HG03575 (cell line): ENCODE data around the gene VAMP3.
"Not testable (repeated sequence)": the region's sequence is repeated elsewhere in the genome, so short reads cannot be mapped to it uniquely, and the experiment has no call there.

ENCODE experiments used
- ATAC-seq: cut with Tn5 transposase; IDR thresholded peaks from one replicate; pipeline ENCODE4 v1.9.1; 2021; ENCODE audit not compliant: unreplicated experiment, insufficient number of reproducible peaks, low FRiP score; ENCODE audit errors: extremely low read depth

Gene VAMP3

GRCh38 chr1:7760245-7760644 lies 10.9 kb upstream of the VAMP3 start:
- no peak for ATAC-seq

- ATAC-seq: no peak
Measured at GRCh38 chr1:7761103-7761502, 10.0 kb upstream of the VAMP3 start.

DNA sequence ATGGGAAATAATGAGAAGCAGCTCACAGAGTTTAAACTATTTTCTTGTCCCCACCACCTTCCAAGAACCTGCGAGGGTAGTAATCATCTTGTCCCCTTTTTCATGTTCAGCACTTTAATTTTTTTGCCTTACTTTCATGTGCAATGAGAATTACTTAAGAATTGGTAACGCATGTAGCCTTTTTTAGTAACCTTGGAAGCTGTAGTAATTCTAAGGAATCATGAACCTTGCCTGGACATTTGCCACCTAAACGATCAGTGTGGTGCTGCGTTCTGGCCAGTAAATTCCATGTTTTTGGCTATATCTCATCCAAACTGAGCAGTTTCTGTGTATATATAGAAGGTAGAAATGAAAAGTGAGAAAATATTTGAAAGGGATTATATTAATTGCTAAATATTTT lies 3.9 kb upstream of the VAMP3 start:
- ATAC-seq: no peak

GRCh38 chr1:7768583-7768982 lies 2.5 kb upstream of the VAMP3 start:
- no peak for ATAC-seq

DNA sequence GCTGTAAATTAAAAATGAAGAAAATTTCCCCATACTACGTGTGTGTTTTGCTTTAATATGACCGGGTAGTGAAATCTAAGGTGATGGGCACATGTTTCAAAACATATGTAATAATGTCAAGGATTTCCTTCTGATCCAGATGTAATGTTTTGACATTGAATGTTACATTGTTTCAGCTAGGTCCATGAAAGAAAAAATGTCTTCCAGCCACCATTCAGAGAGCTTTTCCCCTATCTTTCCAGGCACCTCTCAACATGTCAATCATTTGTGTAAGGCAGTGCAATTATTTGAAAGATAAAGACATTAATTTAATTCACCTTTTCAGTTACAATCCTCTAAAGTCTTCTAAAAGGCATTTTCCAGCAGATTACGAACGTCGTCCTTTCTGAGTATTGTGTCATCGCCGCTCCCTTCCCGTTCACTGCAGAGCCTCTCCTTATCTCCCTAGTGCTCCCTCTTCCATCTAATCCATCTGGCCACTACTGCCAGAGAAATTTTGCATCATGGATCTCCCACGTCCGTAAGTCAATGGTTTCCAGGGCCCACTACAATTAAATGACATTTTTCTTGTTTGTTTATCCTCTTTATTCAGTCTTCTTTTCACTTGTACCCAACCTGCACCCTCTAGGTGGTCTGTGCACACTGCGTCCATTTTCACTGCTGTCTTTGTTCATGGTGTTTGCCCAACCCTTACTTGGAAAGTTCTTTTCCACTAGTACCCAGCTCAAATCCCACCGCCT lies 1.3 kb upstream of the VAMP3 start:
- ATAC-seq: no peak

GRCh38 chr1:7770669-7770996 lies 463 bp upstream of the VAMP3 start:
- no peak for ATAC-seq

GRCh38 chr1:7771823-7772299 lies 765 bp downstream of the VAMP3 start:
- no peak for ATAC-seq

DNA sequence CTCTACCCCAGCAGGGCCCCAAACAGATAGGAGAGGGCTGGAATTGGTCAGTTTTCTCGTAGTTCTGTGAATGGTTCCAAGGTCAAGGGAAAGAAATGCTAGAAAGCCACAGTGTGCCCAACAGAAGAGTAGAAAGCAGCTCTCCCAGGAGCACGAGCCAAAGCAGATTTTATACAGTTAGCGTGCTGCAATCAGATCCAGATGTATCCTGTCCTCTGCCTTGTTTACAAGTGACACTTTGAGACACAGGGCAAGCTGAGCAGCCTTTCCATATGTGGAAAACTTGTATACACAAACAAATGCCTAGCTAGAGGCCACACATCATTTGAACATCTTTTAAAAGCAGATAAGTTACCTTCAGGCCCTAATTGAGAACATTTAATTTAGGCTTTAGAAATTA lies 6.5 kb downstream of the VAMP3 start:
- no peak for ATAC-seq

DNA sequence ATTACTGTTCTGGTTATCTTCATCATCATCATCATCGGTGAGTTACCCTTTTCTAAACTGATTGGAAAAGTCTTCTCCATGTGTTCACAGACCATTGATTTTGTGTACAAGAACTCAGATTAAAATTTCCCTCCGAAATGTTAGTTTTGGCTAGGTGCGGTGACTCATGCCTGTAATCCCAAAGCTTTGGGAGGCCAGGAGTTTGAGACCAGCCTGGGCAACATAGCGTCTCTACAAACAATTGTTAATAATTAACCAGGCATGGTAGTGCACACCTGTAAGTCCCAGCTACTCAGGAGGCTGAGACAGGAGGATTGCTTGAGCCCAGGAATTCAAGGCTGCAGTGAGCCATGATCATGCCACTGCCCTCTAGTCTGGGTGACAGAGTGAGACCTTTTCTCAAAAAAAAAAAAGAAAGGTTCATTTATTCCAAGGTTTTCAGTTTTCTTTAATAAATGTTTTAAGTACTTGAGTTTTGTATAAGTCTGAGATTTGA lies 7.1 kb downstream of the VAMP3 start:
- ATAC-seq: no peak

- no peak for ATAC-seq
Measured at GRCh38 chr1:7780976-7781375, 9.9 kb downstream of the VAMP3 start.

GRCh38 chr1:7781501-7781900 lies 10.4 kb downstream of the VAMP3 start:
- no peak for ATAC-seq

DNA sequence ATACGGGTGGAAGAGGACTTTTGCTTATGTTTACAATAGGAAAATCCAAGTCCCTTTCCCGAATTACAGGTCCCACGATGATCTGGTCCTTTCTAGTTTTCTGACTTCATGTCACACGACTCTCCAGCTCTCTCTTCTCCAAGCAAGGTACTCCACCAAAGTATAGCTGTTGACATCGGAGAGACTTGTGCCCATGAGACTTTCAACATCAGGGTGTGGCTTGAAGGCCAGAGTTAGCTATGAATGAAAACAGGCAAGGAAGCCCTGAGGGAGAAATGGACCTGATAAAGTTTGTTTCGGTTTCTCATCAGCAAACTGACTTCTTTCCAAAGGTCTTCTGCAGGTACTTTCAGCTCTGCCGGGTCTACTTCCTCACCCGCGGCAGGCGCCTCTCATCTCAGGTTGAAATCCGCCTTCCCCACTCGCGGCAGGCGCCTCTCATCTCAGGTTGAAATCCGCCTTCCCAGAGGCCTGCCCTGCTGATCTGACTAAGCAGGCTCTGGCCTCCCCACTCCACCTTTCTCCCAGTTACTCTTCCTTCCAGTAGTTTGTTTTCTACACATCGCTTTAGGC lies 10.9 kb downstream of the VAMP3 start:
- ATAC-seq: no peak

- no peak for ATAC-seq
Measured at GRCh38 chr1:7783178-7783711, 12.1 kb downstream of the VAMP3 start.

GRCh38 chr1:7783826-7784491 lies 12.9 kb downstream of the VAMP3 start, which contains the start of gene PER3:
TSS of gene PER3 (plus strand) at chr1:7784291. CDS start at chr1:7784878, 587 bp downstream.
- ATAC-seq: no peak

GRCh38 chr1:7784492-7785071 lies 13.5 kb downstream of the VAMP3 start:
- no peak for ATAC-seq

GRCh38 chr1:7785108-7785507 lies 14.0 kb downstream of the VAMP3 start:
- no peak for ATAC-seq

DNA sequence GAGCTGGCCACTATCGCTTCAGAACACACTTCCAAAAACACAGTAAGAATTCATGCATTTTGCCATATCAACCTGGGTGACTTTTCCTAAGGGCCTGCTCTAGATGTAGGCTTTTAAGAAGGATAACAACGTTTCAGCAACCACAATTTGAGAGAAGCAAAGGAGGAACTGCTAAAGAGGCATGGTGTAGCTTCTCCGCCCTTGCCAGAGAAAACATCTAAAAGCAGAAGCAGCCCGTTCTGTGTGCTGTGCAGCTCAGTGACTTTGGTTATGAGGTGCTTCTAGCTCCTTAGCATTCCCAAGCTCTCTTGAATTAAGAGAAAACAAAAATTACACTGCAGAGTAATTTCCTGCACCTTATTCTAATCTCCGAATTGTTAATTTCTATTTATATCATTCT lies 15.7 kb downstream of the VAMP3 start:
- ATAC-seq: no peak

- no peak for ATAC-seq
Measured at GRCh38 chr1:7789828-7790227, 18.7 kb downstream of the VAMP3 start.

GRCh38 chr1:7791027-7791426 lies 19.9 kb downstream of the VAMP3 start:
- ATAC-seq: not testable (repeated sequence)

- no peak for ATAC-seq
Measured at GRCh38 chr1:7795406-7795805, 24.3 kb downstream of the VAMP3 start.
